Endodermal cell (in vitro differentiated cells): ENCODE data around the gene PDE3A. TPM values are rescaled to one million over a fixed set of nuclear protein-coding genes. Genes with fewer than 3 reads are reported as not detected.

Source experiments
- DNase-seq: peaks from one replicate; pipeline ENCODE4 v3.0.0-alpha.2; 2017
- H3K27ac ChIP-seq: 2 replicates; pipeline ENCODE4 v1.5.1; 2013; ENCODE audit warnings: mild to moderate bottlenecking, low read depth, low read length, moderate library complexity
- H3K27me3 ChIP-seq: 2 replicates; pipeline ENCODE4 v1.6.1; 2013; ENCODE audit warnings: mild to moderate bottlenecking, low read length, moderate library complexity; ENCODE audit not compliant: insufficient read depth, control insufficient read depth, poor library complexity, severe bottlenecking
- H3K36me3 ChIP-seq: 2 replicates; pipeline ENCODE4 v1.7.0; 2013; ENCODE audit warnings: mild to moderate bottlenecking, low read length, moderate library complexity; ENCODE audit not compliant: control insufficient read depth, insufficient read depth
- H3K4me1 ChIP-seq: one replicate; pipeline ENCODE4 v1.7.0; 2013; ENCODE audit warnings: low read length; ENCODE audit not compliant: control insufficient read depth, insufficient read depth
- H3K4me3 ChIP-seq: 2 replicates; pipeline ENCODE4 v1.5.1; 2013; ENCODE audit warnings: mild to moderate bottlenecking, low read length, moderate library complexity
- H3K9ac ChIP-seq: 2 replicates; pipeline ENCODE4 v1.6.1; 2013; ENCODE audit warnings: mild to moderate bottlenecking, low read length, moderate library complexity; ENCODE audit not compliant: poor library complexity, severe bottlenecking; ENCODE audit errors: extremely low read depth
- H3K9me3 ChIP-seq: 2 replicates; pipeline ENCODE4 v1.6.1; 2013; ENCODE audit warnings: mild to moderate bottlenecking, low read length, moderate library complexity; ENCODE audit not compliant: control insufficient read depth
- H3K27ac Mint-ChIP-seq: 2 replicates; pipeline ENCODE4 v1.8.0; 2020; ENCODE audit warnings: mixed read lengths
- H3K27me3 Mint-ChIP-seq: 2 replicates; pipeline ENCODE4 v1.8.0; 2021; ENCODE audit warnings: mild to moderate bottlenecking, mixed read lengths; ENCODE audit not compliant: insufficient read depth
- H3K36me3 Mint-ChIP-seq: 2 replicates; pipeline ENCODE4 v1.8.0; 2020; ENCODE audit warnings: low read depth, mixed read lengths
- H3K4me1 Mint-ChIP-seq: 2 replicates; pipeline ENCODE4 v1.8.0; 2020; ENCODE audit warnings: mixed read lengths
- H3K4me3 Mint-ChIP-seq: 2 replicates; pipeline ENCODE4 v1.8.0; 2020; ENCODE audit warnings: mild to moderate bottlenecking, moderate library complexity, mixed read lengths
- H3K9me3 Mint-ChIP-seq: 2 replicates; pipeline ENCODE4 v1.8.0; 2020; ENCODE audit warnings: mild to moderate bottlenecking, mixed read lengths
- WGBS, 2 experiments: methylation state at CpG; one replicate each; pipeline versions ENCODE4 v1.1.5 to v1.1.7; 2013; ENCODE audit warnings: missing lambda C conversion rate in 2 of 2, mixed read lengths in 1 of 2; ENCODE audit not compliant: insufficient coverage in 1 of 2, insufficient read length in 1 of 2; 5-methylcytosine and 5-hydroxymethylcytosine counted together
- total RNA-seq, 2 donors: library from RNA; stranded (reverse); fragmentation: NEBNext Ultra II Directional in 1 of 2; extraction: Animal tissue kit (Norgen Biotek cat#: 25700) in 1 of 2; gene quantifications; 2 replicates in 1 of 2; 3 replicates in 1 of 2; pipeline ENCODE4 v1.2.1, GENCODE V29; 2021
- TF ChIP-seq, protein P1 (sequence below): fragments of 200-600 bp; sonication (generic); conservative IDR thresholded peaks from 2 replicates; pipeline ENCODE4 v1.5.0; 2021; ENCODE audit warnings: antibody characterized with exemption, mild to moderate bottlenecking

The PDE3A gene
- total RNA-seq, 2 donors from 2014 or later: 0.62 to 1.8 TPM

DNA sequence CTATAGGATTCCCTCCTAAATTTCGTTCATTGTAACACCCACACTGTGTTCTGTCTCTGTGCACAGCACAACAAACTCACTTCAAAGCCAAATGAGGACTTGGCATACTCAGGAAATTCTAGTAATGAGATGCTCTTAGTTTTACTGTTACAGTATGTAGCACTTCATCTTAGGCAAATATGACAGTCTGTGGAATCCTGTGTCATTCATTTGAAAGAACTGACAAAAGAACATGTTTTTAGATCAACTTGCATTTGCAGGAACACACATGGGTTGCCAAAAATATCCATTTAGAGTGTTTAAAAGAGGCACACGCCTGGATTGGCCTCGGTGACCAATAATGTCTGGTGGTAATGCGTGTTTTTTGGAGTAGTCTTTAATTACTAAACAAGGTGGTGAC, 56.5 kb downstream of the PDE3A start:
- Histone ChIP-seq H3K36me3 (no peaks in the 10 kb centered on the region), H3K4me3 (no peak overlapping the region), H3K27me3 (no peaks in the 10 kb centered on the region), H3K27ac (no peak overlapping the region), H3K9ac (no peak overlapping the region), H3K9me3 (no peaks in the 10 kb centered on the region), H3K4me1 (no peaks in the 10 kb centered on the region)
- Mint-ChIP-seq H3K9me3 (no peaks in the 10 kb centered on the region), H3K36me3 (no peaks in the 10 kb centered on the region), H3K27ac (no peak overlapping the region), H3K4me1 (peaks cover 11% of the 10 kb centered on the region), H3K4me3 (no peak overlapping the region), H3K27me3 (no peaks in the 10 kb centered on the region)
- TF ChIP-seq, protein P1, sequence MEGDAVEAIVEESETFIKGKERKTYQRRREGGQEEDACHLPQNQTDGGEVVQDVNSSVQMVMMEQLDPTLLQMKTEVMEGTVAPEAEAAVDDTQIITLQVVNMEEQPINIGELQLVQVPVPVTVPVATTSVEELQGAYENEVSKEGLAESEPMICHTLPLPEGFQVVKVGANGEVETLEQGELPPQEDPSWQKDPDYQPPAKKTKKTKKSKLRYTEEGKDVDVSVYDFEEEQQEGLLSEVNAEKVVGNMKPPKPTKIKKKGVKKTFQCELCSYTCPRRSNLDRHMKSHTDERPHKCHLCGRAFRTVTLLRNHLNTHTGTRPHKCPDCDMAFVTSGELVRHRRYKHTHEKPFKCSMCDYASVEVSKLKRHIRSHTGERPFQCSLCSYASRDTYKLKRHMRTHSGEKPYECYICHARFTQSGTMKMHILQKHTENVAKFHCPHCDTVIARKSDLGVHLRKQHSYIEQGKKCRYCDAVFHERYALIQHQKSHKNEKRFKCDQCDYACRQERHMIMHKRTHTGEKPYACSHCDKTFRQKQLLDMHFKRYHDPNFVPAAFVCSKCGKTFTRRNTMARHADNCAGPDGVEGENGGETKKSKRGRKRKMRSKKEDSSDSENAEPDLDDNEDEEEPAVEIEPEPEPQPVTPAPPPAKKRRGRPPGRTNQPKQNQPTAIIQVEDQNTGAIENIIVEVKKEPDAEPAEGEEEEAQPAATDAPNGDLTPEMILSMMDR: no peak
- WGBS, 2 experiments: 93 to 100% methylated on average over 1 to 4 of the region's 4 CpGs
- no peak for DNase-seq

GRCh38 chr12:20426191-20426590, 57.9 kb downstream of the PDE3A start:
- no peak overlapping the region for H3K9ac ChIP-seq
- TF ChIP-seq, protein P1: no peak
- no peak overlapping the region for H3K4me3 ChIP-seq
- DNase-seq: no peak
- H3K9me3 Mint-ChIP-seq: no peaks in the 10 kb centered on the region
- H3K36me3 Mint-ChIP-seq: no peaks in the 10 kb centered on the region
- H3K27ac Mint-ChIP-seq: no peak overlapping the region
- no peaks in the 10 kb centered on the region for H3K36me3 ChIP-seq
- H3K27me3 ChIP-seq: no peaks in the 10 kb centered on the region
- H3K27ac ChIP-seq: no peak overlapping the region
- H3K4me1 Mint-ChIP-seq: peaks cover 18% of the 10 kb centered on the region
- no peak overlapping the region for H3K4me3 Mint-ChIP-seq
- no peaks in the 10 kb centered on the region for H3K9me3 ChIP-seq
- 93 to 95% methylated on average over 5 of the region's 5 CpGs for WGBS, 2 experiments
- no peaks in the 10 kb centered on the region for H3K4me1 ChIP-seq
- H3K27me3 Mint-ChIP-seq: peaks cover 2% of the 10 kb centered on the region

DNA sequence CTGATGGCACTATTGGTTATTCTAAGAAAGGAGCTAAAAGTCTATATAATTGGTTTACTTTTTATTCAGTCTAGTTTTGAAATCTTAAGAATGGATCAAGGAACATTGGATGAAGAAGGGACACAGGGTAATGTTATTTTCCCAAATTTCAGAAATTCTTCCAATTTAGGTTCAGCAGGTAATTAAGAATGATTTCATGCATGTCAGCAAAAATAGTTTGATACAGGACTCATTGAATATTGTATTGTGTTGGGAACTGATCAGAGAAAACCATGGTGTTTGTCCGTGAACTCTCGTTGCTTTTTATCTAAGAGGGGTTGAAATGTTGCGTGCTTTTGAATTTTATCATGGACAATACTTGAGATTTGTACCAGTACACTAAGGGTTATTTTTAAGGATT, 58.6 kb downstream of the PDE3A start:
- H3K27ac ChIP-seq: no peak overlapping the region
- no peak for DNase-seq
- H3K36me3 ChIP-seq: no peaks in the 10 kb centered on the region
- TF ChIP-seq, protein P1: no peak
- H3K4me3 ChIP-seq: no peak overlapping the region
- no peak overlapping the region for H3K4me3 Mint-ChIP-seq
- 100% methylated on average over 3 of the region's 3 CpGs for WGBS, 2 experiments
- no peaks in the 10 kb centered on the region for H3K27me3 ChIP-seq
- peaks cover 19% of the 10 kb centered on the region for H3K4me1 Mint-ChIP-seq
- H3K9me3 ChIP-seq: no peaks in the 10 kb centered on the region
- no peak overlapping the region for H3K9ac ChIP-seq
- peaks cover 2% of the 10 kb centered on the region for H3K27me3 Mint-ChIP-seq
- no peak overlapping the region for H3K27ac Mint-ChIP-seq
- H3K36me3 Mint-ChIP-seq: no peaks in the 10 kb centered on the region
- no peaks in the 10 kb centered on the region for H3K9me3 Mint-ChIP-seq
- H3K4me1 ChIP-seq: no peaks in the 10 kb centered on the region
